Panc1 (cell line): ENCODE measurements around the gene LTO1. TPM values are rescaled to one million over a fixed set of nuclear protein-coding genes. Genes with fewer than 3 reads are reported as not detected.

Source experiments
- ATAC-seq: fragments of 200-7000 bp; cut with Tn5 transposase; 2 replicates; pipeline ENCODE4 v1.9.1; 2020; ENCODE audit warnings: mild to moderate bottlenecking, moderate library complexity
- BruUV-seq: library from RNA; stranded (reverse); fragments of 400-500 nt; replicated peaks from 2 replicates; lab custom pipeline; 2021; lab: Mats Ljungman, UMichigan
- CTCF ChIA-PET: fragments of 300-600 bp; sonication (Branson Sonifier 250); formaldehyde crosslinking; loops from one replicate; lab custom pipeline; 2022; ENCODE audit warnings: antibody characterized with exemption; lab: Charles Lee
- POLR2A ChIA-PET: fragments of 300-600 bp; sonication (Branson Sonifier 250); formaldehyde crosslinking; loops from one replicate; lab custom pipeline; 2022; ENCODE audit warnings: antibody characterized with exemption; lab: Charles Lee
- DNase-seq: peaks from one replicate; pipeline ENCODE4 v3.0.0-alpha.2; 2010; ENCODE audit warnings: low read depth, low spot score
- H3K27ac ChIP-seq: 2 replicates; pipeline ENCODE4 v1.5.1; 2011; ENCODE audit warnings: mild to moderate bottlenecking, low read length, inconsistent platforms
- H3K27me3 ChIP-seq: fragments of 200-500 bp; sonication (Bioruptor generic); 2 replicates; pipeline ENCODE4 v1.6.0; 2014; ENCODE audit warnings: low read length, inconsistent platforms; ENCODE audit not compliant: control insufficient read depth, insufficient read depth
- H3K36me3 ChIP-seq: fragments of 200-500 bp; sonication (Bioruptor generic); 2 replicates; pipeline ENCODE4 v1.5.1; 2014; ENCODE audit warnings: inconsistent platforms, mild to moderate bottlenecking, low read length, moderate library complexity; ENCODE audit not compliant: control insufficient read depth, insufficient read depth
- H3K4me1 ChIP-seq: 2 replicates; pipeline ENCODE4 v1.5.1; 2011; ENCODE audit warnings: inconsistent platforms, mild to moderate bottlenecking, low read length, moderate library complexity; ENCODE audit not compliant: control insufficient read depth, insufficient read depth
- H3K4me3 ChIP-seq, 2 experiments: 2 replicates each; pipeline ENCODE4 v1.5.1; 2011 to 2012; ENCODE audit warnings: low read depth in 2 of 2, low read length in 2 of 2, mild to moderate bottlenecking in 2 of 2, inconsistent platforms in 1 of 2, moderate library complexity in 1 of 2
- H3K9me3 ChIP-seq: fragments of 200-500 bp; sonication (Bioruptor generic); 2 replicates; pipeline ENCODE4 v1.5.1; 2014; ENCODE audit warnings: low read depth, mild to moderate bottlenecking, inconsistent platforms, low read length, moderate library complexity; ENCODE audit not compliant: control insufficient read depth, insufficient read depth
- CTCF ChIP-seq: fragments of 450-650 bp; IDR thresholded peaks from 2 replicates; pipeline ENCODE4 v1.5.1; 2017; ENCODE audit warnings: mild to moderate bottlenecking
- POLR2AphosphoS5 ChIP-seq: IDR thresholded peaks from 2 replicates; pipeline ENCODE4 v1.6.1; 2012; ENCODE audit warnings: mild to moderate bottlenecking, low read depth, low read length, moderate library complexity
- REST ChIP-seq, 2 experiments: IDR thresholded peaks; 2 replicates each; pipeline ENCODE4 v1.6.1; 2011 to 2012; ENCODE audit warnings: low read depth in 2 of 2, control low read depth in 1 of 2, low read length in 1 of 2, mild to moderate bottlenecking in 1 of 2, moderate library complexity in 1 of 2; ENCODE audit not compliant: insufficient read depth in 1 of 2
- SIN3A ChIP-seq: IDR thresholded peaks from 2 replicates; pipeline ENCODE4 v1.6.1; 2012; ENCODE audit warnings: low read depth, mild to moderate bottlenecking, low read length, moderate library complexity, borderline replicate concordance; ENCODE audit not compliant: insufficient read depth
- TCF7L2 ChIP-seq: IDR thresholded peaks from 2 replicates; pipeline ENCODE4 v1.6.1; 2011; ENCODE audit warnings: mild to moderate bottlenecking, low read depth, low read length, inconsistent platforms
- in situ Hi-C: cut with HindIII; loops from 2 replicates; pipeline ENCODE4 v1.10.0; 2016; ENCODE audit warnings: low sequenced_read_pairs, low pct_unique_long_range_greater_than_20kb
- intact Hi-C: fragments of 100-400 bp; cut with micrococcal nuclease; formaldehyde crosslinking; loops from one replicate; pipeline ENCODE4 v1.10.0; 2022; ENCODE audit not compliant: unreplicated experiment
- total RNA-seq: library from RNA; stranded (reverse); gene quantifications from one replicate; pipeline ENCODE4 v1.2.1, GENCODE V29; 2021; ENCODE audit not compliant: unreplicated experiment

The LTO1 gene
- total RNA-seq, 1 experiment from 2014 or later = 28.7 TPM

- intact Hi-C loops = loop anchor here (5.0 kb wide), 3 partner anchors 207 to 507 kb away; no protein-coding TSS in a partner anchor
- H3K4me3 ChIP-seq = peak overlapping the region in 1 of 2 experiments; percentile 14; a peak in 1 of 4 replicates
Observed at GRCh38 chr11:69685348-69685747, 10.2 kb upstream of the LTO1 start.

GRCh38 chr11:69684651-69685050 is 9.5 kb upstream of the LTO1 start:
- Histone ChIP-seq H3K9me3 (no peaks in the 10 kb centered on the region), H3K27ac (no peak overlapping the region), H3K4me3 (no peak overlapping the region), H3K36me3 (no peaks in the 10 kb centered on the region), H3K27me3 (no peaks in the 10 kb centered on the region), H3K4me1 (no peaks in the 10 kb centered on the region)
- ChIA-PET POLR2A (no interaction called here), CTCF (interaction anchor here (0.7 kb wide), 5 partner anchors 9 to 952 kb away, joined by 3 to 13 read pairs (median 6); no protein-coding TSS in a partner anchor)
- no peak for ATAC-seq
- intact Hi-C loops (loop anchor here (5.0 kb wide), 3 partner anchors 208 to 508 kb away; no protein-coding TSS in a partner anchor), in situ Hi-C loops (no loop called here)
- TF ChIP-seq CTCF = no peak
- TF ChIP-seq POLR2AphosphoS5 = no peak
- TF ChIP-seq SIN3A = no peak
- no peak for TF ChIP-seq TCF7L2
- TF ChIP-seq REST (IDR thresholded peaks at IDR 0.05; ENCODE audit: insufficient read depth in 1 of 2, low read depth in 2 of 2, low read length in 1 of 2) = no peak
- no TSS peak for BruUV-seq
- no peak for DNase-seq

More at GRCh38 chr11:69685348-69685747, 10.2 kb upstream of the LTO1 start:
- no peaks in the 10 kb centered on the region for H3K9me3 ChIP-seq
- H3K27ac ChIP-seq = no peak overlapping the region
- H3K4me1 ChIP-seq = no peaks in the 10 kb centered on the region
- ChIA-PET CTCF (interaction anchor here (0.6 kb wide), 2 partner anchors 94 to 804 kb away, joined by 3 to 6 read pairs; no protein-coding TSS in a partner anchor), POLR2A (interaction anchor here (0.6 kb wide), 1 partner anchor 549 kb away, joined by 5 read pairs; no protein-coding TSS in a partner anchor)
- BruUV-seq = no TSS peak
- H3K27me3 ChIP-seq = no peaks in the 10 kb centered on the region
- no peak for DNase-seq
- in situ Hi-C loops = no loop called here
- no peaks in the 10 kb centered on the region for H3K36me3 ChIP-seq
- TF ChIP-seq POLR2AphosphoS5 (no peak), CTCF (no peak), REST (IDR thresholded peaks at IDR 0.05; ENCODE audit: insufficient read depth in 1 of 2, low read depth in 2 of 2, low read length in 1 of 2) (no peak), SIN3A (no peak), TCF7L2 (no peak)
- ATAC-seq = no peak
